ENCODE results near the gene PHTF2.

GRCh38 chr7:77786741-77787140 lies 11.8 kb upstream of the PHTF2 start:
- TF ChIP-seq POLR2AphosphoS5 (IDR thresholded peaks at IDR 0.05; ENCODE audit: low read depth, low read length) = no peak
- no peak for TF ChIP-seq POU2F2 (IDR thresholded peaks at IDR 0.05; ENCODE audit: low read depth, low read length)
- TF ChIP-seq POLR2A (IDR thresholded peaks at IDR 0.05; ENCODE audit: low read depth, low read length) = no peak
- no peak for TF ChIP-seq PAX5 (IDR thresholded peaks at IDR 0.05; ENCODE audit: insufficient read depth, low read length, severe bottlenecking)
- TF ChIP-seq TAF1 (IDR thresholded peaks at IDR 0.05; ENCODE audit: low read depth, low read length) = no peak
- TF ChIP-seq SPI1 (IDR thresholded peaks at IDR 0.05; ENCODE audit: low read depth, low read length) = no peak

Data from GM12891 (cell line).